ENCODE results near the gene GPR157.

GPR157 gene

GRCh38 chr1:9062021-9062471, 66.9 kb downstream of the GPR157 start:
- DNase-seq (ENCODE audit: low spot score): no peak

GRCh38 chr1:9061252-9061960, 67.5 kb downstream of the GPR157 start:
- DNase-seq (ENCODE audit: low spot score): no peak

- no peak for DNase-seq (ENCODE audit: low spot score)
Measured at GRCh38 chr1:9059891-9060744, 68.8 kb downstream of the GPR157 start.

- DNase-seq (ENCODE audit: low spot score): no peak
Measured at GRCh38 chr1:9058465-9058864, 70.4 kb downstream of the GPR157 start.

- DNase-seq (ENCODE audit: low spot score): no peak
Measured at GRCh38 chr1:9057851-9058250, 71.1 kb downstream of the GPR157 start.

- DNase-seq (ENCODE audit: low spot score): no peak
Measured at GRCh38 chr1:9052272-9053049, 76.4 kb downstream of the GPR157 start.

- no peak for DNase-seq (ENCODE audit: low spot score)
Measured at GRCh38 chr1:9051379-9051778, 77.5 kb downstream of the GPR157 start.

- no peak for DNase-seq (ENCODE audit: low spot score)
Measured at GRCh38 chr1:9050803-9051202, 78.1 kb downstream of the GPR157 start.
